NOMO-1 treated with dmso at 0.1 percent for 144 hours (cell line): ENCODE measurements around the gene SGCA.
A peak's percentile ranks its signal among the peaks of the same experiment; 100 is the strongest.

Source experiments
- DNase-seq: peaks from one replicate; lab custom pipeline; 2025; ENCODE audit not compliant: unreplicated experiment; lab: John Stamatoyannopoulos, UW

The SGCA gene

GRCh38 chr17:50181591-50182560 is 16.1 kb downstream of the SGCA start:
- no peak for DNase-seq

GRCh38 chr17:50182783-50183420 is 17.1 kb downstream of the SGCA start:
- DNase-seq: no peak

DNA sequence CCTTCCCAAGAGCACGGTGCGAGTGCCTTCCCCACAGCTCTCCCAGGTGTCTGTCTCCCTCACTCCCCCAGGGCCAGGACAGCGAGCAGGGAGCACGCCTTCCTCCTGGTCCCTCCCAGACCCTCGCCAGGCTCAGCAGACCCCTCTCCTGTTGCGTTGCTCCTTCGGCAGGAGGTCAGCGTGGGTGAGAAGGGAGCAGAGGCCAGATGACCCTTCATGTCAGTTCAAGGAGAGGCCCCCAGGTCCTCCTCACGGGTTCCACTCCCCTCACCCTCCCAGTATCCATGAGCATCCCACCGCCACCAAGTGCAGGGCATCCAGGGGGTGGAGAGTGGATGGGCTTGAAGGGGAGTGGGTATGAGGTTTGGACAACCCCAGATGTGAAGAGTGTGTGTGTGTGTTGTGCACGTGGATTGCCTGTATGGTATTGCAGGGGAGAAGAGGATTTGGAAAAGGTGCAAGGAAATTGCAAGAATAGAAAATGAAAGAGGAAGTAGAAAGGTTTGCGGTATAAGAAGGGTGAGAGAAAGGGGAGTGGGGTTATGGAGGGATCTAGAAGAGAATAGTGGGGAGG is 17.7 kb downstream of the SGCA start:
- DNase-seq: peak; percentile 90

DNA sequence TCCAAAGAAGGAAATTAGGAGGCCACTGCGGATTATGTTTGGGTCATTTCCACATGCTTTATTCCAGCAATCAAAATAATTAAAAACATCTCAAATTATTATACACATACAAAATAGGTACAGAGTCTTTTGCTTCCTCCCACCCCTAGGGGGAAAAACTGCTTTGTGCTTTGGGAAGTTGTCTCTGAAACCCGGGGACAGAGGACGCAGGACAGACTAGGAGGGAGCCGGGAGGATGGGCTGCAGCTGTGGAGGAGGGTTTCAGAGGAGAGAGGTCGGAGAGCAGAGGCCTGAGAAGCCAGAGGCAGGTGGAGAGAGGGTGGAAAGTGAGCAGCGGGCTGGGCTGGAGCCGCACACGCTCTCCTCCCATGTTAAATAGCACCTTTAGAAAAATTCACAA is 18.3 kb downstream of the SGCA start:
- no peak for DNase-seq

DNA sequence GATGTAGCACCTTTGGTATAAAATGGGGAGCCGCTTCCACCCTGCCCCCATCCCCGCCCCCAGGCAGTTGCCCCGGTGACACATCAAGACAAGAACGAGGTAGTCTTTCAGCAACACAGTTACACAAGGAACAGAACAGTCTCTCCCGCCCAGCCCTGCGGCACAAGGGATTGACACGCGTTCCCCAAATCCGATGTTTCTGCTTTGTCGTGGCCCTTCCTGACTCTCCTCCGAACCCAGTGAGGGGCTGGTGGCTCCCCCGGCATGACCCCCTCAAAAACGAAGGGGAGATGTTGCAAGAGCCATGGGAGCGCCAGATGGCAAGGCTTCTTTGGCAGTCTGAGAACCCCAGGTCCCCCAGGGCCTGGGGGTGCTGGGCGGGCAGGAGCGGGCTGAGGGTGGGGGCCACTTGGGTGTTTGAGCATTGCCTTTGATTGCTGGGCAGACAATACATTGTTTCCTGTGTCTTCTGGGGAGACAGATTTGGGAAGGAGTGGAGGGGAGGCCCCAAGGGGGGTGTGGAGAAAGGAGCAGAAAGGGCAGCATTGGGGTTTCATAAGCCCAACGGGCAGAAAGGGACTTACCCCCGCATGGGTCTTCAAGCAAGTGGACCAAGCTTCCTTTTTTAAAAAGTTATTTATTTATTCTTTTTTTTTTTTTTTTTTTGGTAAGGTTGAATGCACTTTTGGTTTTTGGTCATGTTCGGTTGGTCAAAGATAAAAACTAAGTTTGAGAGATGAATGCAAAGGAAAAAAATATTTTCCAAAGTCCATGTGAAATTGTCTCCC is 19.0 kb downstream of the SGCA start:
- peak; percentile 64 for DNase-seq

DNA sequence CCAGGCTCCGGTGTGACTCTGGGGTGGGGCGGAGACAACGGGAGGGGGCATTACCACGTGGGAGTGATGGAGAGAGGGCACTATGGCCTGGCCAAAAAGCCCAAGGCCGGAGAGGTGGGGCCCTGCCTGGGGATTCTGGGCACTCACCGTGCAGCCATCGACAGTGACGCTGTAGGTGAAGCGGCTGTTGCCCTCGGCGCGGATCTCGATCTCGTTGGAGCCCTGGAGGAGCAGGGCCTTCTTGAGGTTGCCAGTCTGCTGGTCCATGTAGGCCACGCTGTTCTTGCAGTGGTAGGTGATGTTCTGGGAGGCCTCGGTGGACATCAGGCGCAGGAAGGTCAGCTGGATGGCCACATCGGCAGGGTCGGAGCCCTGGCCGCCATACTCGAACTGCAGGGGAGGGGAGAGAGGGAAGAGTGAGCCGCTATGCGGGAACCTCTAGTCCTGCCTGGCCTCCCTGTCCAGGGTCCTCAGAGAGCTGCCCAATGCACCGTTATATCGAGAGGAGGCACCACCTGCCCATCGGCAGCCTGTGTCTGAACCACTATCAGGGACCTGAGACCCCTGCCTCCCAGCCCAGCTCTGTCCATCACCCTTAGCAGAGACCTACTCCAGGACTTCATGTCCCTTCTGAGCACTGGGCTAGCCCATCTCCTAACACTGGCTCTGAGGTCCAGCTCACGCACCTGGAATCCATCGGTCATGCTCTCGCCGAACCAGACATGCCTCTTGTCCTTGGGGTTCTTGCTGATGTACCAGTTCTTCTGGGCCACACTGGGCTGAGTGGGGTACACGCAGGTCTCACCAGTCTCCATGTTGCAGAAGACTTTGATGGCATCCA is 20.0 kb downstream of the SGCA start:
- no peak for DNase-seq

DNA sequence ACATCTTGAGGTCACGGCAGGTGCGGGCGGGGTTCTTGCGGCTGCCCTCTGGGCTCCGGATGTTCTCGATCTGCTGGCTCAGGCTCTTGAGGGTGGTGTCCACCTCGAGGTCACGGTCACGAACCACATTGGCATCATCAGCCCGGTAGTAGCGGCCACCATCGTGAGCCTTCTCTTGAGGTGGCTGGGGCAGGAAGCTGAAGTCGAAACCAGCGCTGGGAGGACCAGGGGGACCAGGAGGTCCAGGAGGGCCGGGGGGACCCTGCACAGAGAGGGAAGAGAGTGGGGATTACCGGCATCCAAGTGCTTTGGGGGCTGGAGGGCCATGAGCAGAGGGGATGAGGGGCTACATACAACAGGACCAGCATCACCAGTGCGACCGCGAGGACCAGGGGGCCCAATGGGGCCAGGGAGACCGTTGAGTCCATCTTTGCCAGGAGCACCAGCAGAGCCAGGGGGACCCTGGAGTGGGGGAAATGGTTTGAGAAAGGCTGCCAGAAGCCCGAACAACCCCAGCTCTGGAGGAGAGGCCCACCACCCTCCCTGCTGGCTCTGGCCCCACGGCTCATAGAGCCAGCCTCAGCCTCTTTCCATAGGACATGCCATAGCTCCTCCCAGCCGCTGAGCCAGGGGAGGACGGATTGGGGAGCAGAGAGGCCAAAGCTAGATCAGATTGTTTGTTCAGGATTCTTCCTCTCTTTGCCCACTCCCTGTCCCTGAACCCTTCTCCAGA is 21.0 kb downstream of the SGCA start:
- no peak for DNase-seq

- DNase-seq: no peak
Measured at GRCh38 chr17:50187394-50187725, 21.6 kb downstream of the SGCA start.

GRCh38 chr17:50187751-50188530 is 22.1 kb downstream of the SGCA start:
- no peak for DNase-seq

- no peak for DNase-seq
Measured at GRCh38 chr17:50188531-50188920, 22.7 kb downstream of the SGCA start.

GRCh38 chr17:50188921-50189549 is 23.2 kb downstream of the SGCA start:
- no peak for DNase-seq

DNA sequence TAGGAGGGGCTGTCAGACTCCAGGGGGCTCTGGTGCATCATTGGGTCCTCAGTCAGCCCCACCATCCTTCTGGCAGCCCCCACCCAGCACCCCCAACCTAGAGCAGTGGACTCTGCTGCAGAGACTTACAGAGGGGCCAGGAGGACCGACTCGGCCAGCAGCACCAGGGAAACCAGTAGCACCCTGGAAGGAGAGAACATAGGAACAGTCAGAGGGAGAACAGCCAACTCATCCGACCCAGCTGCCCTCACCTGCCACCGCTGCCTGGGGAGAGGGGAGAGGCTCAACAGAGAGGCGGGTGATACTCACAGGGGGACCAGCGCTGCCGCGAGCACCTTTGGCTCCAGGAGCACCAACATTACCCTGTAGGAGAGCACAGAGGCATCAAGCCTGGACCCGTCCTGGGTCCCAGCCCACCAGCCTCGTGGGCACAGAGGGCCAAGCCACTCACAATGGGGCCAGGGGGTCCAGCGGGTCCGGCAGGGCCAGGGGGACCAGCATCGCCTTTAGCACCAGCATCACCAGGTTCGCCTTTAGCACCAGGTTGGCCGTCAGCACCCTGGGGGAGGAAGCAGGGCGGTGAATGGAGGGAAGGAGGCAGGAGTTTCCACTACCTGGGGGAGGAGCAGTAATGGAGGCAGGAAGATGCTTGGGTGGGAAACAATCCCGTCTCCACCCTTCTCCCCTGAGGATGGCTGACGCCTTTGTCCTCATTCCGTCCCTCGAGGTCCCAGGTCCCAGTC is 23.9 kb downstream of the SGCA start:
- DNase-seq: no peak

GRCh38 chr17:50190293-50190602 is 24.4 kb downstream of the SGCA start:
- no peak for DNase-seq

- no peak for DNase-seq
Measured at GRCh38 chr17:50190603-50191358, 25.0 kb downstream of the SGCA start.

GRCh38 chr17:50191359-50192143 is 25.7 kb downstream of the SGCA start:
- DNase-seq: no peak

DNA sequence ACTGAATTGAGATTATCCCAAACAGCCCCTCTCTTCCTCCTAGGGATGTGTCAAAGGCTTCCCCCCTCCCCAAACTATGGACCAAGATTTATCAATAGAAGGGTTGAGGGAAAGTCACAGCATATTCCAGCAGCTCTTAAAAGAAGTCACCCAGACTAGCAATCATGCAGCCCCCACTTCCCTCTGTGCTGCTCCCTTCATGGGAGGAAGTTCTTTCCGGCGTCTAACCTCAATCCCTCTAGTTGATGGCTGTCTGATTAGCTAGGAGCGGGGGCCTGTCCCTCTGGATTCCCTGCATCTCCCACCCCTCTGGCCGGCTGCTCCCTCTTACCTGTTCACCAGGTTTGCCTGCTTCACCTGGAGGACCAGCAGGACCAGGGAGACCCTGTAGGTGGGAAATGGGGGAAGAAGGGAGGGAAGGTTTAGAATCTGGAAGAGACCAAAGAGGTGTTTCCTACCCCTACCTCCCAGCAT is 26.4 kb downstream of the SGCA start:
- no peak for DNase-seq
